DOHH2 (cell line): Measurements from ENCODE around the gene FSCN2.

Experiments used
- EZH2phosphoT487 ChIP-seq: fragments of 200-600 bp; sonication (generic); IDR thresholded peaks from 2 replicates; pipeline ENCODE4 v1.6.1; 2017; ENCODE audit warnings: borderline replicate concordance, mild to moderate bottlenecking, antibody characterized with exemption, low read length, moderate library complexity, mixed read lengths
- TF ChIP-seq, protein P1 (sequence below): fragments of 200-600 bp; sonication (generic); IDR thresholded peaks from one replicate; pipeline ENCODE4 v1.5.1; 2014; ENCODE audit warnings: antibody characterized with exemption, mild to moderate bottlenecking, low read depth, low read length; ENCODE audit not compliant: poor library complexity, severe bottlenecking

DNA sequence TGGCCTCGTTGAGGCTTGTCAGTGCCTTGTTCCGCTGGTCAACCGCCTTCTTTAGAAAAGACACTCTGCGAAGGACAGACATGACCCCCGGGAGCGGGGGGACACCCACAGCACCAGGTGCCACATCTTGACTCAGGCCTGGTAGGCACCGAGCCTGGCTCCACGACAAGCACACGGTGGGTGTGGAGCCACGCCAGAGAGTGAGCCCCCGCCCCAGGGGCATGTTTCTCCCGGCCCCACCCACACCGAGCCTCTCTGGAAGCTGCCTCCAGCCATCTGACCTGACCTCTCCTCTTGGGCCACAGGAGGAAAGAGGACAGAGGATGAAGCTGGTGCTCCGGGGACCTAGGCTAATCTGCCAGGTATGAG, 19.4 kb downstream of the FSCN2 start:
- TF ChIP-seq, protein P1, sequence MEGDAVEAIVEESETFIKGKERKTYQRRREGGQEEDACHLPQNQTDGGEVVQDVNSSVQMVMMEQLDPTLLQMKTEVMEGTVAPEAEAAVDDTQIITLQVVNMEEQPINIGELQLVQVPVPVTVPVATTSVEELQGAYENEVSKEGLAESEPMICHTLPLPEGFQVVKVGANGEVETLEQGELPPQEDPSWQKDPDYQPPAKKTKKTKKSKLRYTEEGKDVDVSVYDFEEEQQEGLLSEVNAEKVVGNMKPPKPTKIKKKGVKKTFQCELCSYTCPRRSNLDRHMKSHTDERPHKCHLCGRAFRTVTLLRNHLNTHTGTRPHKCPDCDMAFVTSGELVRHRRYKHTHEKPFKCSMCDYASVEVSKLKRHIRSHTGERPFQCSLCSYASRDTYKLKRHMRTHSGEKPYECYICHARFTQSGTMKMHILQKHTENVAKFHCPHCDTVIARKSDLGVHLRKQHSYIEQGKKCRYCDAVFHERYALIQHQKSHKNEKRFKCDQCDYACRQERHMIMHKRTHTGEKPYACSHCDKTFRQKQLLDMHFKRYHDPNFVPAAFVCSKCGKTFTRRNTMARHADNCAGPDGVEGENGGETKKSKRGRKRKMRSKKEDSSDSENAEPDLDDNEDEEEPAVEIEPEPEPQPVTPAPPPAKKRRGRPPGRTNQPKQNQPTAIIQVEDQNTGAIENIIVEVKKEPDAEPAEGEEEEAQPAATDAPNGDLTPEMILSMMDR, result no peak
- no peak for TF ChIP-seq EZH2phosphoT487
